Measurements from ENCODE around the gene TRIM62.

The TRIM62 gene

GRCh38 chr1:33097137-33097611, 84.7 kb downstream of the TRIM62 start:
- DNase-seq (ENCODE audit: low spot score), result no peak

DNA sequence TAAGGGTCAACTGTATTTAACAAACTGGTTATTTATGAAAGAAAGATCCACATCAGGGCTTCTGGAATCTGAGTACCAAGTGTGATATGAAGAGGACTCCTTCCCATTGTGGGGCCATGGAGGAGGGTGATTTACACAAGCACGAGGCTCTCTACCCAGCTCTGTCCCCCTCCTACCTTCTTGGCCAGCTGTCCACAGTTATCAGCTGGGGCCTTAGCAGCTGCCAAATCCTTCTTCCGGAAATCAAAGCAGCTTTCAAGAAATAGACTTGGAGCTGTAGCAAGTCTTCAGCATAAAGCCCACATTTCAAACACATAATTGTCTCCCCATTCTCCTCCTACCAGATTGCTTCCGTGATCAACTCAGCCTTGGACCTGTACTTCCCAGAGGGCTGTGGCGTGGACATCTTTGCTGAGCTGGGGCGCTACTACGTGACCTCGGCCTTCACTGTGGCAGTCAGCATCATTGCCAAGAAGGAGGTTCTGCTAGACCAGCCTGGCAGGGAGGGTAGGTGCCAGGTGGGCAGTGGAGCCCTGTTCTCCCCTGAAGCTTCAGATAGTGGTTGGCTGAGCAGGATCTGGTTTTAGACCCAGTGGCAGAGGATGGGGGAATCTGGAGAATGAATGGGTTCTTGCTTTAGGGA, 85.4 kb downstream of the TRIM62 start:
- DNase-seq (ENCODE audit: low spot score), result no peak

All from AG20443 (cell line).